Smooth muscle cell (in vitro differentiated cells): ENCODE data around the gene ING3. TPM values are rescaled to one million over a fixed set of nuclear protein-coding genes. Genes with fewer than 3 reads are reported as not detected.

ENCODE experiments used
- DNase-seq: peaks from one replicate; lab custom pipeline; 2025; ENCODE audit not compliant: unreplicated experiment; lab: John Stamatoyannopoulos, UW
- H2AFZ ChIP-seq: fragments of 200-600 bp; sonication (generic); 2 replicates; pipeline ENCODE4 v1.6.0; 2016; ENCODE audit warnings: antibody characterized with exemption, low read depth, mild to moderate bottlenecking
- H3F3A ChIP-seq: fragments of 200-600 bp; sonication (generic); 2 replicates; pipeline ENCODE4 v1.6.0; 2017; ENCODE audit warnings: antibody characterized with exemption, low read depth
- H3K27ac ChIP-seq: fragments of 200-600 bp; sonication (generic); 2 replicates; pipeline ENCODE4 v1.5.1; 2016; ENCODE audit warnings: low read depth, mild to moderate bottlenecking
- H3K27me3 ChIP-seq: fragments of 200-600 bp; sonication (generic); 2 replicates; pipeline ENCODE4 v1.6.1; 2016; ENCODE audit warnings: low read depth, mild to moderate bottlenecking
- H3K36me3 ChIP-seq: fragments of 200-600 bp; sonication (generic); 2 replicates; pipeline ENCODE4 v1.5.1; 2016; ENCODE audit warnings: low read depth
- H3K4me1 ChIP-seq: fragments of 200-600 bp; sonication (generic); 2 replicates; pipeline ENCODE4 v1.5.1; 2016; ENCODE audit warnings: low read depth
- H3K4me2 ChIP-seq: fragments of 200-600 bp; sonication (generic); 2 replicates; pipeline ENCODE4 v1.6.0; 2016; ENCODE audit warnings: mild to moderate bottlenecking
- H3K4me3 ChIP-seq: fragments of 200-600 bp; sonication (generic); 2 replicates; pipeline ENCODE4 v1.5.1; 2016; ENCODE audit warnings: mild to moderate bottlenecking
- H3K79me2 ChIP-seq: fragments of 200-600 bp; sonication (generic); 2 replicates; pipeline ENCODE4 v1.6.0; 2016; ENCODE audit warnings: low read depth, mild to moderate bottlenecking
- H3K9ac ChIP-seq: fragments of 200-600 bp; sonication (generic); 2 replicates; pipeline ENCODE4 v1.6.0; 2016; ENCODE audit warnings: low read depth
- H3K9me3 ChIP-seq: fragments of 200-600 bp; sonication (generic); replicated peaks from 2 replicates; pipeline ENCODE4 v1.5.1; 2016; ENCODE audit warnings: low read depth
- H4K20me1 ChIP-seq: fragments of 200-600 bp; sonication (generic); 2 replicates; pipeline ENCODE4 v1.6.0; 2016; ENCODE audit warnings: low read depth
- CTCF ChIP-seq: fragments of 200-600 bp; sonication (generic); IDR thresholded peaks from 2 replicates; pipeline ENCODE4 v1.5.1; 2017; ENCODE audit warnings: borderline replicate concordance, mild to moderate bottlenecking, antibody characterized with exemption; ENCODE audit not compliant: insufficient read depth, poor library complexity, severe bottlenecking
- WGBS: methylation state at CpG from one replicate; pipeline ENCODE4 v1.1.7; 2016; ENCODE audit warnings: low lambda C conversion rate; 5-methylcytosine and 5-hydroxymethylcytosine counted together
- polyA plus RNA-seq: library from polyadenylated mRNA; unstranded; fragments of >200 nt; fragmentation: Nextera tagmentation; extraction: Ambion mirVana; gene quantifications from 2 replicates; pipeline ENCODE4 v1.2.1, GENCODE V29; 2016
- total RNA-seq: library from RNA; depleted of rRNA; stranded (reverse); fragments of >200 nt; gene quantifications from 2 replicates; pipeline ENCODE4 v1.2.3, GENCODE V29; 2014

ING3 gene
- total and polyA plus RNA-seq, 2 experiments from 2014 or later = 8.4 to 11.8 TPM

GRCh38 chr7:120916538-120916937 lies 34.0 kb upstream of the ING3 start:
- no peak for DNase-seq
- Histone ChIP-seq H3K4me1 (no peaks in the 10 kb centered on the region), H3F3A (no peaks in the 10 kb centered on the region), H3K4me3 (no peak overlapping the region), H2AFZ (no peak overlapping the region), H3K79me2 (no peaks in the 10 kb centered on the region), H3K36me3 (no peaks in the 10 kb centered on the region), H3K27me3 (no peaks in the 10 kb centered on the region), H3K4me2 (no peak overlapping the region), H3K9ac (no peak overlapping the region), H4K20me1 (no peaks in the 10 kb centered on the region), H3K9me3 (no peaks in the 10 kb centered on the region), H3K27ac (no peak overlapping the region)
- 91% methylated on average over 1 of the region's 1 CpG for WGBS
- no peak for TF ChIP-seq CTCF

DNA sequence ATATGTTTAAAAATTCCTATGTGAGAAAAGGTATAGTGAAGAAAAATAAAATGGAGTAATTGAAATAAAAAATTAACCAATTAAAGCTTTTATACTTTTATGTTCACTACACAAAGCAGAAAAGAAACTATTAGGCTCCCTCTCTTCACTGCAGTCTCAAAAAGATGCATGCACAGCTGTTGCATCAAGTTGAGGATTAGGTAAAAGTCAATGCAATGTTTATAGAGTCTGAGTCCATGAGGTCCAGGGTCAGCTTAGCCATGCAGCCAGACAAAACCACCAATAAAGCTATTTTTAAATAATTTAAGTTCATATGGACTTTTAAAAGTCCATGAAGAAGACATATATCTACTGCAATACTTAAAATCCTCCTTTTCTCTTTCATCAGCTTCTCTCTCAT lies 31.1 kb upstream of the ING3 start:
- Histone ChIP-seq H3K27ac (no peak overlapping the region), H3F3A (no peaks in the 10 kb centered on the region), H3K36me3 (no peaks in the 10 kb centered on the region), H3K79me2 (no peaks in the 10 kb centered on the region), H3K4me2 (no peak overlapping the region), H3K9me3 (no peaks in the 10 kb centered on the region), H3K27me3 (no peaks in the 10 kb centered on the region), H3K4me3 (no peak overlapping the region), H3K9ac (no peak overlapping the region), H4K20me1 (no peaks in the 10 kb centered on the region), H2AFZ (peak overlapping the region; percentile 45), H3K4me1 (no peaks in the 10 kb centered on the region)
- DNase-seq = no peak
- TF ChIP-seq CTCF = no peak

GRCh38 chr7:120920034-120920433 lies 30.5 kb upstream of the ING3 start:
- Histone ChIP-seq H3K27me3 (no peaks in the 10 kb centered on the region), H2AFZ (peak overlapping the region; percentile 45), H4K20me1 (no peaks in the 10 kb centered on the region), H3K9me3 (no peaks in the 10 kb centered on the region), H3F3A (no peaks in the 10 kb centered on the region), H3K4me1 (no peaks in the 10 kb centered on the region), H3K4me2 (no peak overlapping the region), H3K9ac (no peak overlapping the region), H3K79me2 (no peaks in the 10 kb centered on the region), H3K36me3 (no peaks in the 10 kb centered on the region), H3K4me3 (no peak overlapping the region), H3K27ac (no peak overlapping the region)
- WGBS = 96% methylated on average over 2 of the region's 2 CpGs
- no peak for TF ChIP-seq CTCF
- no peak for DNase-seq

- H3K79me2 ChIP-seq = no peaks in the 10 kb centered on the region
- TF ChIP-seq CTCF = no peak
- 89% methylated on average over 3 of the region's 3 CpGs for WGBS
- H3K4me2 ChIP-seq = no peak overlapping the region
- no peaks in the 10 kb centered on the region for H3K4me1 ChIP-seq
- no peaks in the 10 kb centered on the region for H3F3A ChIP-seq
- no peaks in the 10 kb centered on the region for H3K27me3 ChIP-seq
- no peak overlapping the region for H2AFZ ChIP-seq
- H3K9ac ChIP-seq = no peak overlapping the region
- H3K36me3 ChIP-seq = no peaks in the 10 kb centered on the region
- H4K20me1 ChIP-seq = no peaks in the 10 kb centered on the region
- no peak overlapping the region for H3K4me3 ChIP-seq
- no peak for DNase-seq
- H3K27ac ChIP-seq = no peak overlapping the region
- H3K9me3 ChIP-seq = no peaks in the 10 kb centered on the region
Measured at GRCh38 chr7:120920591-120921274, 29.8 kb upstream of the ING3 start.
